TTC549 (cell line): Measurements from ENCODE around the gene C22orf23.
A peak's percentile ranks its signal among the peaks of the same experiment; 100 is the strongest.

Experiments used
- FAIRE-seq: peaks from 2 replicates; lab custom pipeline; 2012; peaks lifted over from hg19 to GRCh38; lab: Jason Lieb, UNC

C22orf23 gene

DNA sequence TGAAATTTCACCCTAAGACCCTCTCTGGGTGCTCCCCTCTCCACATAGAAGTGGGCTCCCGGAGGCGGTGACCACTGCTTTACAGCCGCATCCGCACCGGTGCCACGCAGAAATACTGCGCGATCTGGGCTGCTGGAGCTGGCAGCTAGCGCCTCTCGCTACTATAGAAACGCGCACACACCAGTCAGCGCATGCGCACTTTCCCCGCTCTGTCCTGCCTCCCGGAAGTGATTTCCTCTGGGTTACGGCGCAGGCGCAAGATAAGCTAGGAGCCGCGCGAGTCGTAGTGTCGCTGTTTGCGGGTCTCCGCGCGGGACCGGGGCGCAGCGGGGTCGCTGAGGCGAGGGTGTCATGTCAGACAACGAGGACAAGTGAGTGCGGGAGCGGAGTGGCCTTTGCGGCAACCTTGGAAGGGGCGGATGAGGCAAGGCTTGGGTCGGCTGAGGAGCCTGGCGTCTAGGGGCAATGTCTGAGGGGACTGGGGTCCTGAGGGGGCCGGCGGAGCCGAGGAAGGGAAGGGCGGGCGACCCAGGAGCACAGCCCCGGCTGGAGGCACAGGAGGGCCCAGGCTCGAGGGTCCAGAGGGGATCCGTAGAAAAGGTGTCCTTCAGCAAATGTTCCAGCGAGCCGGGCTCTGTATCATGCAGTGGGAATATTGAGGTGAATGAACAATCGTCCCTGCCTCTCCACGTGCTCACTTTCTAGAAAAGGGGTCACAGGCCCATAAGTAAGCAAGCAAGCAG lies at the start of gene C22orf23, which contains the start of gene POLR2F:
Gene C22orf23 (minus strand): TSS at position 165 of the 743 bp plus-strand sequence. CDS start 452 bp downstream, outside the sequence.
Gene POLR2F (plus strand): TSS at position 263 of the 743 bp plus-strand sequence. CDS start 89 bp downstream, at position 352.
- peak; percentile 53 for FAIRE-seq

GRCh38 chr22:37999640-38000272 lies 46.4 kb upstream of the C22orf23 start:
- FAIRE-seq = no peak

DNA sequence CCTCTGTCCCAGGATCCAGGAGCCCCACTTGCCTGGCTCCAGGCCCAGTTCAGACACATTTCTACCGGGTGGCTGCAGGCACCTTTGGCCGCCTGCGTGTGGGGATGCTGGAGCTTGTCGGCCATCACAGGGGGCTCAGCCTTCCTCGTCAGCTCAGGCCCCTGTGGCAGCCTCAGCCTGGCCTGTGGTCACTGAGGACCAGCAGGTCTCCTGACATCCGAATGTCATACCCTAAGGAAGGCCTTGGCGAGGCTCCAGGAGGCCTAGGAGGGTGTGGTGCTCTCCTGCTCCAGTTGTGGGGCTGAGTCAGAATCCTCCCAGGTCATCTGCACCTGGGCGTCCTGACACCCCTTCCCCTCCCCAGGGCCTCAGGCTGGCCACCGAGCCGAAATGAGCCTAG lies 45.8 kb upstream of the C22orf23 start:
- no peak for FAIRE-seq

DNA sequence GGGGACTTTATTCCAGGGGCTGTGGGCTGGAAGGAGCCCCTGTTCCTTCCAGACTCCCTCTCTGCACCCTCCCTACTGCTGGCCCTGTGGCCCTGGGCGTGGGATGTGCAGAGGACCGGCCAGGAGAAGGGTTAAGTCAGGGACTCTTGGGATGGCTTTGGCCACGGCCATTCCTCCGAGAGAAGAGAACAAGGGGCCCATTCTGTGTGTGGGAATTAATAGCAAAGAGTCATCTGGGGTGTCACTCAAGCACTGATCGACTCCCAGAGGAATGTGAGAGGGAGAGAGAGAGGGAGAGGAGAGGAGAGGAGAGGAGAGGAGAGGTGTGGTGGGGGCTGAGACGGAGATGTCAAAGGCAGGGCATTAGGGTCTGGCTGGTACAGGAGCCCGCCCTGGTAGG lies 45.1 kb upstream of the C22orf23 start:
- no peak for FAIRE-seq

- no peak for FAIRE-seq
These were observed 43.3 kb upstream of the C22orf23 start for GRCh38 chr22:37996515-37997246.

GRCh38 chr22:37996079-37996478 lies 42.7 kb upstream of the C22orf23 start:
- no peak for FAIRE-seq

DNA sequence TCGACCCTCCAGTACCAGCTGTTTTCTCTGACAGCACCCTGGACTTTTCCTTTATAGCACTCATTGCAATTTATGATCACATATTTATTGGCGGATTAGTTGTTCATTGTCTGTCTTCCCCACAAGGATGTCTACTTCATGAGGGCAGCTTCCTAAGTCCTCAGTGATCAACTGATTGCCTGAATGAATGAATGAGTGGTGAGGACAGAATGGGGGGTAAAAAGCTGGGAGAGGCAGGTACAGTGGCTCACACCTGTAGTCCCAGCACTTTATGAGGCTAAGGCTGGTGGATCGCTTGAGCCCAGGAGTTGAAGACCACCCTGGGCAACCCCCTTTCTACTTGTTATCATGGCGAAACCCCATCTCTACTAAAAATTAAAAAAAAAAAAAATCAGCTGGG lies 42.1 kb upstream of the C22orf23 start:
- no peak for FAIRE-seq

- no peak for FAIRE-seq
These were observed 41.6 kb upstream of the C22orf23 start for GRCh38 chr22:37994982-37995381.

- no peak for FAIRE-seq
These were observed 40.6 kb upstream of the C22orf23 start for GRCh38 chr22:37994049-37994448.

GRCh38 chr22:37991731-37992442 lies 38.5 kb upstream of the C22orf23 start:
- no peak for FAIRE-seq

- FAIRE-seq = no peak
These were observed 37.5 kb upstream of the C22orf23 start for GRCh38 chr22:37990862-37991261.

- FAIRE-seq = no peak
These were observed 36.9 kb upstream of the C22orf23 start for GRCh38 chr22:37990301-37990700.

GRCh38 chr22:37989146-37990045 lies 36.0 kb upstream of the C22orf23 start:
- no peak for FAIRE-seq

- no peak for FAIRE-seq
These were observed 33.0 kb upstream of the C22orf23 start for GRCh38 chr22:37986371-37986770.

DNA sequence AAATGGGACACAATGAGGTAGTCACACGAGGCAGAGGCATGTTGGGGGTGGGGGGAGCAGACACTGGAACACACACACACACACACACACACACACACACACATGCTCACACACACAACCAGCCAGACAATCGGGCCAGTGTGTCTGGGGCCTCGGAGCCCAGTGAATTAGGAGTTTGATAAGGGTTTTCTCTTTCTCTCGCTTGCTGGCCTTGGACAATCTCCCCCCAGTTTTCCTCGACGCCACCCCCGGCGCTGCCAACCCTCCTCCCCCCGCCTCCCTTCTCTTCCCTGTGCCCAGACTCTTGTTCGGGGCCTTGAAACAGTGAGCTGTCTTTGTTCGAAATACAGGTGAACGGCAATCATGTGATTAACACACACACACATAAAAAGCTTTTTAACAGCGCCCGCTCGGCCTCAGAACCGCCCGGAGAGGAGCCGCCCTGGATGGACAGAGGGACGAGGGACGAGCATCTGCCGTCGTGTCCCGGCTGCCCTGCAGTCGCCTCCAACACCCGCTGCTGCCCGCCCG lies 32.4 kb upstream of the C22orf23 start:
- no peak for FAIRE-seq

GRCh38 chr22:37985050-37985585 lies 31.7 kb upstream of the C22orf23 start:
- FAIRE-seq = no peak

- FAIRE-seq = no peak
These were observed 30.7 kb upstream of the C22orf23 start, which contains the start of gene SOX10 for GRCh38 chr22:37983860-37984791. Gene SOX10 (minus strand): TSS chr22:37984555. CDS start chr22:37983784, 771 bp downstream.

DNA sequence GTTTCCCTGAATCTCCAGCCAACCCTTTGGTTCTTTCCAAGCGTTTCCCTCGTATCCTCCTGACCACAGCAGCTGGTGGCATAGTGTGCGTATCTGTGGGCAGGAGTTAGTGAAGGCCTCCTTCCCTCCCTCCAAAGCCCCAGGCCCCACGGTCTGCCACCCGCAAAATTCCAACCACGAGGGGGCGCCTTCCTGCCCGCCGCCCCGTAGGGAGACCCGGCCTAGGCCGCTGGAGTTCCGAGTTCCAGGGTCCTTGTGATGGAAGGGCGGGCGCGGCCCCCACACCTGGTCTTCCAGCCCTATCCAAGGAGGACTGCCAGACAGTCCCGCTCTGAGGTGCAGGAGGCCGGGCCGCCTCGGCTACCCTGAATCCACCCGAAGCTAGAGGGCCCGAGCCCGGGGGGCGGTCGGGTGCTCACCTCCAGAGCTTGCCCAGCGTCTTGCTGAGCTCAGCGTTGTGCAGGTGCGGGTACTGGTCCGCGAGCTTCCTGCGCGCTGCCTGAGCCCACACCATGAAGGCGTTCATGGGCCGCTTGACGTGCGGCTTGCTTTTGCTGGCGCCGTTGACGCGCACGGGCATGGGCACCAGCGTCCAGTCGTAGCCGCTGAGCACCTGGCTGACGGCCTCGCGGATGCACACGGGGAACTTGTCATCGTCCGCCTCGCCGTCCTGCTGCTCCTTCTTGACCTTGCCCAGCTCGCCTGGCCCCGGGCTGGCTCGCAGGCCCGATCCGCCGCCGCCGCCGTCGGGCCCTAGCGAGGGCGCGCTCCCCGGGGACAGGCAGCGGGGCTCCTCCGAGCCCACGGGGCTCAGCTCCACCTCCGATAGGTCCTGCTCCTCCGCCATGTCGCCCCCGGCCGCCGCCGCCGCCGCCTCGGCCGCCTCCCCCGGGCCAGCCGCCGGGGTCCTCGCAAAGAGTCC lies 29.8 kb upstream of the C22orf23 start:
- no peak for FAIRE-seq
